Measurements from ENCODE around the gene LRRC10B.

- TF ChIP-seq, protein P1, sequence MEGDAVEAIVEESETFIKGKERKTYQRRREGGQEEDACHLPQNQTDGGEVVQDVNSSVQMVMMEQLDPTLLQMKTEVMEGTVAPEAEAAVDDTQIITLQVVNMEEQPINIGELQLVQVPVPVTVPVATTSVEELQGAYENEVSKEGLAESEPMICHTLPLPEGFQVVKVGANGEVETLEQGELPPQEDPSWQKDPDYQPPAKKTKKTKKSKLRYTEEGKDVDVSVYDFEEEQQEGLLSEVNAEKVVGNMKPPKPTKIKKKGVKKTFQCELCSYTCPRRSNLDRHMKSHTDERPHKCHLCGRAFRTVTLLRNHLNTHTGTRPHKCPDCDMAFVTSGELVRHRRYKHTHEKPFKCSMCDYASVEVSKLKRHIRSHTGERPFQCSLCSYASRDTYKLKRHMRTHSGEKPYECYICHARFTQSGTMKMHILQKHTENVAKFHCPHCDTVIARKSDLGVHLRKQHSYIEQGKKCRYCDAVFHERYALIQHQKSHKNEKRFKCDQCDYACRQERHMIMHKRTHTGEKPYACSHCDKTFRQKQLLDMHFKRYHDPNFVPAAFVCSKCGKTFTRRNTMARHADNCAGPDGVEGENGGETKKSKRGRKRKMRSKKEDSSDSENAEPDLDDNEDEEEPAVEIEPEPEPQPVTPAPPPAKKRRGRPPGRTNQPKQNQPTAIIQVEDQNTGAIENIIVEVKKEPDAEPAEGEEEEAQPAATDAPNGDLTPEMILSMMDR (IDR thresholded peaks at IDR 0.05) = no peak
- TF ChIP-seq POLR2A (IDR thresholded peaks at IDR 0.05) = no peak
Measured at GRCh38 chr11:61555051-61555969, 46.8 kb downstream of the LRRC10B start.

Measured in uterus (tissue), 2 donors.